K562 (cell line): ENCODE measurements around the gene EPB41L4B. TPM values are rescaled to one million over a fixed set of nuclear protein-coding genes. Genes with fewer than 3 reads are reported as not detected.

ENCODE experiments used
- ATAC-seq: fragments of 200-7000 bp; cut with Tn5 transposase; 3 replicates; pipeline ENCODE4 v1.9.1; 2020; ENCODE audit warnings: moderate library complexity
- BruUV-seq: library from RNA; stranded (reverse); fragments of 400-500 nt; replicated peaks from 2 replicates; lab custom pipeline; 2021; lab: Mats Ljungman, UMichigan
- CTCF ChIA-PET: fragments of 300-600 bp; formaldehyde crosslinking; extraction: SDS; loops from one replicate; lab custom pipeline; 2021; ENCODE audit warnings: low intra/inter-chr PET ratio; lab: Yijun Ruan, JAX
- POLR2A ChIA-PET: fragments of 300-600, 350-650 bp; sonication (Branson Sonifier 250); formaldehyde crosslinking; extraction: SDS; loops from one replicate; lab custom pipeline; 2021; ENCODE audit warnings: antibody characterized with exemption, inconsistent platforms; lab: Yijun Ruan, JAX
- DNase-seq, 4 experiments: peaks; one replicate each; pipeline versions ENCODE4 v3.0.0 to v3.0.0-alpha.2; 2011 to 2018; ENCODE audit warnings: low spot score in 3 of 4, mixed read lengths in 3 of 4; ENCODE audit errors: extremely low read depth in 1 of 4
- FAIRE-seq: peaks from 2 replicates; lab custom pipeline; 2011; peaks lifted over from hg19 to GRCh38; lab: Jason Lieb, UNC
- H2AFZ ChIP-seq: 2 replicates; pipeline ENCODE4 v1.6.0; 2011; ENCODE audit warnings: low read depth, low read length, control low read depth, inconsistent platforms
- H3K27ac ChIP-seq: fragments of 200-600 bp; 3 replicates; pipeline ENCODE4 v1.8.0; 2011; ENCODE audit warnings: low read depth, mild to moderate bottlenecking, control low read depth, inconsistent platforms, low read length, moderate library complexity, mixed read lengths; ENCODE audit errors: extremely low read depth
- H3K27me3 ChIP-seq, 2 experiments: fragments of 300-600 bp in 1 of 2; 2 replicates in 1 of 2; 3 replicates in 1 of 2; pipeline versions ENCODE4 v1.6.0 to v1.8.0; 2011; ENCODE audit warnings: inconsistent platforms in 2 of 2, low read length in 2 of 2, mild to moderate bottlenecking in 1 of 2, mixed read lengths in 1 of 2, moderate library complexity in 1 of 2; ENCODE audit not compliant: control insufficient read depth in 2 of 2, insufficient read depth in 2 of 2
- H3K36me3 ChIP-seq: fragments of 300-600 bp; 3 replicates; pipeline ENCODE4 v1.8.0; 2011; ENCODE audit warnings: mild to moderate bottlenecking, low read length, inconsistent platforms; ENCODE audit not compliant: control insufficient read depth, insufficient read depth
- H3K4me1 ChIP-seq, 2 experiments: fragments of 200-600 bp in 1 of 2; replicated peaks in 1 of 2; 2 replicates in 1 of 2; 3 replicates in 1 of 2; pipeline versions ENCODE4 v1.5.1 to v1.8.0; 2011; ENCODE audit warnings: inconsistent platforms in 2 of 2, low read length in 2 of 2, mild to moderate bottlenecking in 1 of 2, mixed read lengths in 1 of 2, moderate library complexity in 1 of 2; ENCODE audit not compliant: control insufficient read depth in 2 of 2, insufficient read depth in 2 of 2
- H3K4me2 ChIP-seq: 2 replicates; pipeline ENCODE4 v1.6.1; 2011; ENCODE audit warnings: low read length, control low read depth, inconsistent platforms, mixed read lengths; ENCODE audit not compliant: insufficient read depth
- H3K4me3 ChIP-seq: fragments of 200-600 bp; sonication (generic), shearing (Covaris generic); 2 replicates; pipeline ENCODE4 v1.5.1; 2016; ENCODE audit warnings: control low read depth, inconsistent platforms
- H3K79me2 ChIP-seq: fragments of 200-600 bp; 3 replicates; pipeline ENCODE4 v1.8.0; 2011; ENCODE audit warnings: low read length, inconsistent platforms; ENCODE audit not compliant: control insufficient read depth, insufficient read depth
- H3K9ac ChIP-seq, 2 experiments: 2 replicates each; pipeline versions ENCODE4 v1.6.0 to v1.6.1; 2011; ENCODE audit warnings: low read depth in 2 of 2, low read length in 2 of 2, control low read depth in 1 of 2, inconsistent platforms in 1 of 2, mild to moderate bottlenecking in 1 of 2, mixed read lengths in 1 of 2; ENCODE audit not compliant: insufficient read depth in 1 of 2
- H3K9me1 ChIP-seq: one replicate; pipeline ENCODE4 v1.6.0; 2011; ENCODE audit warnings: inconsistent platforms, mild to moderate bottlenecking, low read length, moderate library complexity; ENCODE audit not compliant: control insufficient read depth, insufficient read depth
- H3K9me3 ChIP-seq: replicated peaks from 2 replicates; pipeline ENCODE4 v1.5.1; 2011; ENCODE audit warnings: low read depth, low read length, inconsistent platforms; ENCODE audit not compliant: control insufficient read depth, insufficient read depth
- H4K20me1 ChIP-seq: replicated peaks from 2 replicates; pipeline ENCODE4 v1.6.1; 2011; ENCODE audit warnings: low read length, inconsistent platforms, mixed read lengths; ENCODE audit not compliant: control insufficient read depth, insufficient read depth
- CBFA2T3 ChIP-seq: fragments of 450-650 bp; IDR thresholded peaks from 2 replicates; pipeline ENCODE4 v1.6.1; 2017
- FOXJ2 ChIP-seq: fragments of 200-800 bp; sonication (Bioruptor generic); IDR thresholded peaks from 2 replicates; pipeline ENCODE4 v1.6.1; 2016; ENCODE audit warnings: missing genetic modification characterization, missing compliant biosample characterization
- NUFIP1 ChIP-seq: fragments of 450-650 bp; IDR thresholded peaks from 2 replicates; pipeline ENCODE4 v1.6.1; 2018; ENCODE audit not compliant: partially characterized antibody
- SP2 ChIP-seq: IDR thresholded peaks from 2 replicates; pipeline ENCODE4 v1.6.1; 2011; ENCODE audit warnings: mild to moderate bottlenecking, low read depth, low read length, moderate library complexity; ENCODE audit not compliant: poor library complexity, severe bottlenecking; ENCODE audit errors: extremely low read depth
- ZFX ChIP-seq: sonication (generic); formaldehyde crosslinking; IDR thresholded peaks from 2 replicates; pipeline ENCODE4 v1.8.0; 2022; ENCODE audit warnings: mild to moderate bottlenecking, missing genetic modification reagents, moderate library complexity
- ZNF316 ChIP-seq: fragments of 450-650 bp; IDR thresholded peaks from 2 replicates; pipeline ENCODE4 v1.6.1; 2016
- WGBS: fragments of 100-300 bp; shearing (Covaris generic); methylation state at CpG from one replicate; pipeline ENCODE4 v1.1.6; 2016; ENCODE audit warnings: low coverage, mixed read lengths; ENCODE audit not compliant: insufficient coverage; ENCODE audit errors: missing lambda C conversion rate; 5-methylcytosine and 5-hydroxymethylcytosine counted together
- in situ Hi-C: fragments of 300-500 bp; cut with MboI; formaldehyde crosslinking; loops from 4 replicates; pipeline ENCODE4 v1.15.0; 2018; ENCODE audit warnings: inconsistent platforms, mixed read lengths
- intact Hi-C: fragments of 100-400 bp; cut with micrococcal nuclease; formaldehyde crosslinking; loops from 2 replicates; pipeline ENCODE4 v1.14.2; 2022
- polyA plus RNA-seq, 8 experiments: library from polyadenylated mRNA; depleted of rRNA in 4 of 8; stranded (reverse) in 5 of 8; unstranded in 3 of 8; fragments of >200 nt; fragmentation: Nextera tagmentation in 2 of 8; fragmentation: Illumina TruSeq in 1 of 8; extraction: Ambion mirVana in 2 of 8; extraction: Trizol in 1 of 8; gene quantifications; 2 replicates each; pipeline versions ENCODE4 v1.2.1 to v1.2.3, GENCODE V29; 2011 to 2014; ENCODE audit warnings: inconsistent platforms in 1 of 8, missing spikeins in 1 of 8
- total RNA-seq, 7 experiments: library from RNA; depleted of rRNA in 6 of 7; stranded (reverse); fragments of >200 nt in 6 of 7; fragmentation: Illumina TruSeq in 2 of 7; extraction: Trizol in 2 of 7; gene quantifications; 2 replicates each; pipeline versions ENCODE4 v1.2.1 to v1.2.3, GENCODE V29; 2011 to 2021; ENCODE audit warnings: low replicate concordance in 1 of 7
- TF ChIP-seq, protein P1 (sequence below): fragments of 450-650 bp; IDR thresholded peaks from 2 replicates; pipeline ENCODE4 v1.6.1; 2017; ENCODE audit warnings: antibody characterized with exemption
- TF ChIP-seq, protein P2 (sequence below): fragments of 450-650 bp; formaldehyde crosslinking; conservative IDR thresholded peaks from 2 replicates; pipeline ENCODE4 v1.4.0; 2022; ENCODE audit warnings: mild to moderate bottlenecking, missing genetic modification characterization
- TF ChIP-seq, protein P3 (sequence below), 2 experiments: fragments of 450-650 bp; formaldehyde crosslinking in 1 of 2; IDR thresholded peaks; 2 replicates each; pipeline versions ENCODE4 v1.4.0 to v1.6.1; 2014 to 2020; ENCODE audit warnings: mild to moderate bottlenecking in 2 of 2, borderline replicate concordance in 1 of 2, low read depth in 1 of 2

Gene EPB41L4B
- total and polyA plus RNA-seq, 9 of the 15 experiments (the other 6 are each of a cell fraction or from before 2014, with no cell fraction given) = 0.09 to 0.38 (median 0.21) TPM

DNA sequence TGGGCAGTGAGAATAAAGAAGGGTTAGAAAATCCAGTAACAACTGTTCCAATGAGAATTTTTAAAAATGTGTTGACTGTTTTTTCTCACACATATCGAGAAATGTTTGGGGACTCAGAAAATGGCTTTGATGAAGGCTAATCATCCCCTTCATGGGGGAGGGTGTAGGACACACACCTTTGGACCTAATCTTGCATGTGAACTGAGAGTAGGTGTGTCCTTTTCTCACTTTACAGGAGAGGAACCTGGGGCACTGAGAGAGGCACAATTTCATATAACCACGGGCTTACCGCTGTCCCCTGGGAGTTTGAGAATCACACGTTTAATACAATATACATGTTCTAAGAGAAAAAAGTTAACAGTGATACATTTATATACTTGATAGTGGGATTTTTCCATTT, 171.1 kb downstream of the EPB41L4B start:
- peaks cover 6% of the 10 kb centered on the region for H3K9me3 ChIP-seq
- H3K79me2 ChIP-seq = no peaks in the 10 kb centered on the region
- H3K4me1 ChIP-seq = peaks cover 4 to 5% of the 10 kb centered on the region in 2 experiments; a peak in 2 of 5 replicates
- ChIA-PET CTCF (no interaction called here), POLR2A (no interaction called here)
- WGBS = 57% methylated on average over 4 of the region's 4 CpGs
- no peaks in the 10 kb centered on the region for H4K20me1 ChIP-seq
- H3K9ac ChIP-seq = no peak overlapping the region
- H3K27me3 ChIP-seq = no peaks in the 10 kb centered on the region
- no peak overlapping the region for H3K27ac ChIP-seq
- ATAC-seq (no peak), FAIRE-seq (no peak), DNase-seq (no peak)
- peak overlapping the region; percentile 44; the same call in 1 of the 2 replicates for H2AFZ ChIP-seq
- BruUV-seq = no TSS peak
- H3K9me1 ChIP-seq = no peaks in the 10 kb centered on the region
- in situ Hi-C loops = no loop called here
- intact Hi-C loops = no loop called here
- H3K36me3 ChIP-seq = no peaks in the 10 kb centered on the region; the same call in 2 of the 3 replicates
- no peak overlapping the region for H3K4me3 ChIP-seq
- H3K4me2 ChIP-seq = no peak overlapping the region
- TF ChIP-seq, protein P1, sequence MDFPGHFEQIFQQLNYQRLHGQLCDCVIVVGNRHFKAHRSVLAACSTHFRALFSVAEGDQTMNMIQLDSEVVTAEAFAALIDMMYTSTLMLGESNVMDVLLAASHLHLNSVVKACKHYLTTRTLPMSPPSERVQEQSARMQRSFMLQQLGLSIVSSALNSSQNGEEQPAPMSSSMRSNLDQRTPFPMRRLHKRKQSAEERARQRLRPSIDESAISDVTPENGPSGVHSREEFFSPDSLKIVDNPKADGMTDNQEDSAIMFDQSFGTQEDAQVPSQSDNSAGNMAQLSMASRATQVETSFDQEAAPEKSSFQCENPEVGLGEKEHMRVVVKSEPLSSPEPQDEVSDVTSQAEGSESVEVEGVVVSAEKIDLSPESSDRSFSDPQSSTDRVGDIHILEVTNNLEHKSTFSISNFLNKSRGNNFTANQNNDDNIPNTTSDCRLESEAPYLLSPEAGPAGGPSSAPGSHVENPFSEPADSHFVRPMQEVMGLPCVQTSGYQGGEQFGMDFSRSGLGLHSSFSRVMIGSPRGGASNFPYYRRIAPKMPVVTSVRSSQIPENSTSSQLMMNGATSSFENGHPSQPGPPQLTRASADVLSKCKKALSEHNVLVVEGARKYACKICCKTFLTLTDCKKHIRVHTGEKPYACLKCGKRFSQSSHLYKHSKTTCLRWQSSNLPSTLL = no peak
- TF ChIP-seq, protein P2, sequence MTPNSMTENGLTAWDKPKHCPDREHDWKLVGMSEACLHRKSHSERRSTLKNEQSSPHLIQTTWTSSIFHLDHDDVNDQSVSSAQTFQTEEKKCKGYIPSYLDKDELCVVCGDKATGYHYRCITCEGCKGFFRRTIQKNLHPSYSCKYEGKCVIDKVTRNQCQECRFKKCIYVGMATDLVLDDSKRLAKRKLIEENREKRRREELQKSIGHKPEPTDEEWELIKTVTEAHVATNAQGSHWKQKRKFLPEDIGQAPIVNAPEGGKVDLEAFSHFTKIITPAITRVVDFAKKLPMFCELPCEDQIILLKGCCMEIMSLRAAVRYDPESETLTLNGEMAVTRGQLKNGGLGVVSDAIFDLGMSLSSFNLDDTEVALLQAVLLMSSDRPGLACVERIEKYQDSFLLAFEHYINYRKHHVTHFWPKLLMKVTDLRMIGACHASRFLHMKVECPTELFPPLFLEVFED = no peak
- TF ChIP-seq SP2 (no peak), ZNF316 (no peak), NUFIP1 (no peak), ZFX (CRISPR knock-in tag) (no peak), CBFA2T3 (no peak), FOXJ2 (tag) (no peak)
- TF ChIP-seq, protein P3, sequence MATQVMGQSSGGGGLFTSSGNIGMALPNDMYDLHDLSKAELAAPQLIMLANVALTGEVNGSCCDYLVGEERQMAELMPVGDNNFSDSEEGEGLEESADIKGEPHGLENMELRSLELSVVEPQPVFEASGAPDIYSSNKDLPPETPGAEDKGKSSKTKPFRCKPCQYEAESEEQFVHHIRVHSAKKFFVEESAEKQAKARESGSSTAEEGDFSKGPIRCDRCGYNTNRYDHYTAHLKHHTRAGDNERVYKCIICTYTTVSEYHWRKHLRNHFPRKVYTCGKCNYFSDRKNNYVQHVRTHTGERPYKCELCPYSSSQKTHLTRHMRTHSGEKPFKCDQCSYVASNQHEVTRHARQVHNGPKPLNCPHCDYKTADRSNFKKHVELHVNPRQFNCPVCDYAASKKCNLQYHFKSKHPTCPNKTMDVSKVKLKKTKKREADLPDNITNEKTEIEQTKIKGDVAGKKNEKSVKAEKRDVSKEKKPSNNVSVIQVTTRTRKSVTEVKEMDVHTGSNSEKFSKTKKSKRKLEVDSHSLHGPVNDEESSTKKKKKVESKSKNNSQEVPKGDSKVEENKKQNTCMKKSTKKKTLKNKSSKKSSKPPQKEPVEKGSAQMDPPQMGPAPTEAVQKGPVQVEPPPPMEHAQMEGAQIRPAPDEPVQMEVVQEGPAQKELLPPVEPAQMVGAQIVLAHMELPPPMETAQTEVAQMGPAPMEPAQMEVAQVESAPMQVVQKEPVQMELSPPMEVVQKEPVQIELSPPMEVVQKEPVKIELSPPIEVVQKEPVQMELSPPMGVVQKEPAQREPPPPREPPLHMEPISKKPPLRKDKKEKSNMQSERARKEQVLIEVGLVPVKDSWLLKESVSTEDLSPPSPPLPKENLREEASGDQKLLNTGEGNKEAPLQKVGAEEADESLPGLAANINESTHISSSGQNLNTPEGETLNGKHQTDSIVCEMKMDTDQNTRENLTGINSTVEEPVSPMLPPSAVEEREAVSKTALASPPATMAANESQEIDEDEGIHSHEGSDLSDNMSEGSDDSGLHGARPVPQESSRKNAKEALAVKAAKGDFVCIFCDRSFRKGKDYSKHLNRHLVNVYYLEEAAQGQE (IDR thresholded peaks at IDR 0.05; ENCODE audit: borderline replicate concordance) = no peak
- TF ChIP-seq, protein P3 (CRISPR knock-in tag; IDR thresholded peaks at IDR 0.05; ENCODE audit: low read depth) = no peak
